Activated T-helper 17 cell treated with anti-CD3 and anti-CD28 coated beads, Interleukin-2, amount 50 U/mL, for 72 hours (primary cell): ENCODE data around the gene NID2. TPM values are rescaled to one million over a fixed set of nuclear protein-coding genes. Genes with fewer than 3 reads are reported as not detected.

Experiments
- ATAC-seq: fragments of 150-1000 bp; cut with Tn5 transposase; replicated peaks from 2 replicates; pipeline ENCODE4 v1.10.0; 2021; ENCODE audit warnings: mild to moderate bottlenecking, moderate library complexity
- H3K27ac Mint-ChIP-seq: one replicate; pipeline ENCODE4 v1.8.0; 2022; ENCODE audit warnings: mixed read lengths
- H3K27me3 Mint-ChIP-seq: one replicate; pipeline ENCODE4 v1.8.0; 2022; ENCODE audit warnings: mixed read lengths
- H3K36me3 Mint-ChIP-seq: one replicate; pipeline ENCODE4 v1.8.0; 2022; ENCODE audit warnings: low read depth, mild to moderate bottlenecking, mixed read lengths
- H3K4me1 Mint-ChIP-seq: one replicate; pipeline ENCODE4 v1.8.0; 2022; ENCODE audit warnings: mixed read lengths
- H3K4me3 Mint-ChIP-seq: one replicate; pipeline ENCODE4 v1.8.0; 2022; ENCODE audit warnings: mild to moderate bottlenecking, mixed read lengths
- H3K9me3 Mint-ChIP-seq: one replicate; pipeline ENCODE4 v1.8.0; 2022; ENCODE audit warnings: mixed read lengths
- total RNA-seq, 2 donors: library from RNA; stranded (reverse); gene quantifications; one replicate each; pipeline ENCODE4 v1.2.3, GENCODE V29; 2022

NID2 gene
- total RNA-seq, 2 donors from 2014 or later, result 0.13 TPM; not detected in 1

GRCh38 chr14:52014601-52015267 is 54.1 kb downstream of the NID2 start:
- ATAC-seq, result no peak
- Mint-ChIP-seq H3K36me3 (peaks cover 26% of the 10 kb centered on the region), H3K9me3 (no peaks in the 10 kb centered on the region)

GRCh38 chr14:52013984-52014600 is 54.8 kb downstream of the NID2 start:
- no peaks in the 10 kb centered on the region for H3K4me1 Mint-ChIP-seq
- H3K27ac Mint-ChIP-seq, result no peak overlapping the region
- no peak overlapping the region for H3K4me3 Mint-ChIP-seq
- no peaks in the 10 kb centered on the region for H3K27me3 Mint-ChIP-seq
- no peak for ATAC-seq
- H3K9me3 Mint-ChIP-seq, result no peaks in the 10 kb centered on the region
- peaks cover 33% of the 10 kb centered on the region for H3K36me3 Mint-ChIP-seq

More at GRCh38 chr14:52014601-52015267, 54.1 kb downstream of the NID2 start:
- no peaks in the 10 kb centered on the region for H3K27me3 Mint-ChIP-seq
- no peak overlapping the region for H3K4me3 Mint-ChIP-seq
- no peaks in the 10 kb centered on the region for H3K4me1 Mint-ChIP-seq
- no peak overlapping the region for H3K27ac Mint-ChIP-seq

GRCh38 chr14:52012635-52013034 is 56.2 kb downstream of the NID2 start:
- H3K36me3 Mint-ChIP-seq, result peaks cover 47% of the 10 kb centered on the region
- H3K27ac Mint-ChIP-seq, result no peak overlapping the region
- H3K4me1 Mint-ChIP-seq, result no peaks in the 10 kb centered on the region
- no peak overlapping the region for H3K4me3 Mint-ChIP-seq
- ATAC-seq, result no peak
- no peaks in the 10 kb centered on the region for H3K9me3 Mint-ChIP-seq
- H3K27me3 Mint-ChIP-seq, result no peaks in the 10 kb centered on the region

- H3K9me3 Mint-ChIP-seq, result no peaks in the 10 kb centered on the region
- no peak overlapping the region for H3K27ac Mint-ChIP-seq
- no peaks in the 10 kb centered on the region for H3K27me3 Mint-ChIP-seq
- ATAC-seq, result no peak
- no peaks in the 10 kb centered on the region for H3K4me1 Mint-ChIP-seq
- H3K4me3 Mint-ChIP-seq, result no peak overlapping the region
- peaks cover 57% of the 10 kb centered on the region for H3K36me3 Mint-ChIP-seq
These were observed 57.3 kb downstream of the NID2 start for GRCh38 chr14:52011523-52011922.

- H3K4me1 Mint-ChIP-seq, result no peaks in the 10 kb centered on the region
- no peak overlapping the region for H3K4me3 Mint-ChIP-seq
- H3K36me3 Mint-ChIP-seq, result peaks cover 70% of the 10 kb centered on the region
- H3K9me3 Mint-ChIP-seq, result no peaks in the 10 kb centered on the region
- H3K27ac Mint-ChIP-seq, result no peak overlapping the region
- H3K27me3 Mint-ChIP-seq, result no peaks in the 10 kb centered on the region
- no peak for ATAC-seq
These were observed 58.6 kb downstream of the NID2 start for GRCh38 chr14:52010173-52010693.

- H3K4me1 Mint-ChIP-seq, result no peaks in the 10 kb centered on the region
- no peak overlapping the region for H3K4me3 Mint-ChIP-seq
- H3K27me3 Mint-ChIP-seq, result no peaks in the 10 kb centered on the region
- peaks cover 91% of the 10 kb centered on the region for H3K36me3 Mint-ChIP-seq
- H3K9me3 Mint-ChIP-seq, result no peaks in the 10 kb centered on the region
- ATAC-seq, result no peak
- H3K27ac Mint-ChIP-seq, result no peak overlapping the region
These were observed 60.7 kb downstream of the NID2 start for GRCh38 chr14:52008136-52008535.

GRCh38 chr14:52007637-52008036 is 61.2 kb downstream of the NID2 start:
- Mint-ChIP-seq H3K4me1 (no peaks in the 10 kb centered on the region), H3K36me3 (peaks cover 96% of the 10 kb centered on the region), H3K4me3 (no peak overlapping the region), H3K27ac (no peak overlapping the region), H3K9me3 (no peaks in the 10 kb centered on the region), H3K27me3 (no peaks in the 10 kb centered on the region)
- ATAC-seq, result no peak

- Mint-ChIP-seq H3K36me3 (peaks cover 98% of the 10 kb centered on the region), H3K27me3 (no peaks in the 10 kb centered on the region), H3K27ac (no peak overlapping the region), H3K9me3 (no peaks in the 10 kb centered on the region), H3K4me3 (no peak overlapping the region), H3K4me1 (no peaks in the 10 kb centered on the region)
- no peak for ATAC-seq
These were observed 61.6 kb downstream of the NID2 start for GRCh38 chr14:52007211-52007610.

GRCh38 chr14:52006361-52006760 is 62.5 kb downstream of the NID2 start:
- Mint-ChIP-seq H3K9me3 (no peaks in the 10 kb centered on the region), H3K27me3 (no peaks in the 10 kb centered on the region), H3K4me1 (no peaks in the 10 kb centered on the region), H3K27ac (peak overlapping the region; percentile 38), H3K4me3 (no peak overlapping the region), H3K36me3 (peaks cover 98% of the 10 kb centered on the region)
- ATAC-seq, result no peak

- Mint-ChIP-seq H3K4me3 (no peak overlapping the region), H3K36me3 (peaks cover 98% of the 10 kb centered on the region), H3K27me3 (no peaks in the 10 kb centered on the region), H3K9me3 (no peaks in the 10 kb centered on the region), H3K27ac (no peak overlapping the region), H3K4me1 (no peaks in the 10 kb centered on the region)
- ATAC-seq, result no peak
These were observed 63.2 kb downstream of the NID2 start for GRCh38 chr14:52005625-52006024.

GRCh38 chr14:52003324-52003723 is 65.5 kb downstream of the NID2 start:
- Mint-ChIP-seq H3K4me1 (no peaks in the 10 kb centered on the region), H3K27ac (no peak overlapping the region), H3K36me3 (peaks cover 98% of the 10 kb centered on the region), H3K27me3 (no peaks in the 10 kb centered on the region), H3K4me3 (no peak overlapping the region), H3K9me3 (no peaks in the 10 kb centered on the region)
- ATAC-seq, result no peak

- Mint-ChIP-seq H3K27me3 (no peaks in the 10 kb centered on the region), H3K36me3 (peaks cover 95% of the 10 kb centered on the region)
These were observed 66.3 kb downstream of the NID2 start for GRCh38 chr14:52002542-52002941.

GRCh38 chr14:52000696-52001095 is 68.2 kb downstream of the NID2 start:
- no peak for ATAC-seq
- Mint-ChIP-seq H3K36me3 (peaks cover 96% of the 10 kb centered on the region), H3K27me3 (no peaks in the 10 kb centered on the region), H3K4me1 (no peaks in the 10 kb centered on the region), H3K9me3 (no peaks in the 10 kb centered on the region), H3K4me3 (no peak overlapping the region), H3K27ac (no peak overlapping the region)

More at GRCh38 chr14:52002542-52002941, 66.3 kb downstream of the NID2 start:
- ATAC-seq, result no peak
- no peaks in the 10 kb centered on the region for H3K4me1 Mint-ChIP-seq
- H3K4me3 Mint-ChIP-seq, result no peak overlapping the region
- H3K27ac Mint-ChIP-seq, result peak overlapping the region; percentile 39
- H3K9me3 Mint-ChIP-seq, result no peaks in the 10 kb centered on the region

- Mint-ChIP-seq H3K4me1 (no peaks in the 10 kb centered on the region), H3K36me3 (peaks cover 96% of the 10 kb centered on the region), H3K27ac (no peak overlapping the region), H3K27me3 (no peaks in the 10 kb centered on the region), H3K9me3 (no peaks in the 10 kb centered on the region), H3K4me3 (no peak overlapping the region)
- peak; percentile 75 for ATAC-seq
These were observed 68.8 kb downstream of the NID2 start for GRCh38 chr14:52000019-52000582.

GRCh38 chr14:51999084-51999483 is 69.8 kb downstream of the NID2 start:
- H3K36me3 Mint-ChIP-seq, result peaks cover 96% of the 10 kb centered on the region
- no peak overlapping the region for H3K27ac Mint-ChIP-seq
- ATAC-seq, result no peak
- H3K4me1 Mint-ChIP-seq, result peaks cover 8% of the 10 kb centered on the region
- H3K4me3 Mint-ChIP-seq, result no peak overlapping the region
- H3K27me3 Mint-ChIP-seq, result no peaks in the 10 kb centered on the region
- H3K9me3 Mint-ChIP-seq, result no peaks in the 10 kb centered on the region
